Skeletal muscle cell (primary cell): ENCODE data around the gene RAD23B.

Experiments used
- DNase-seq: peaks from one replicate; pipeline ENCODE4 v3.0.0-alpha.2; 2010; ENCODE audit warnings: low read depth
- H3K4me3 ChIP-seq: 2 replicates; pipeline ENCODE4 v1.5.1; 2011; ENCODE audit warnings: low read depth, mild to moderate bottlenecking, control low read depth, low read length, moderate library complexity

Gene RAD23B

GRCh38 chr9:107325842-107326241 is 42.8 kb downstream of the RAD23B start:
- H3K4me3 ChIP-seq: no peak overlapping the region
- no peak for DNase-seq

GRCh38 chr9:107328510-107328909 is 45.4 kb downstream of the RAD23B start:
- no peak overlapping the region for H3K4me3 ChIP-seq
- no peak for DNase-seq

GRCh38 chr9:107330420-107330819 is 47.3 kb downstream of the RAD23B start:
- no peak overlapping the region for H3K4me3 ChIP-seq
- DNase-seq: no peak

- DNase-seq: no peak
These were observed 49.8 kb downstream of the RAD23B start for GRCh38 chr9:107332883-107333282.

GRCh38 chr9:107333363-107333762 is 50.3 kb downstream of the RAD23B start:
- DNase-seq: no peak
- no peak overlapping the region for H3K4me3 ChIP-seq

More at GRCh38 chr9:107332883-107333282, 49.8 kb downstream of the RAD23B start:
- no peak overlapping the region for H3K4me3 ChIP-seq

- H3K4me3 ChIP-seq: no peak overlapping the region
- DNase-seq: no peak
These were observed 51.2 kb downstream of the RAD23B start for GRCh38 chr9:107334103-107334776.

- no peak for DNase-seq
- no peak overlapping the region for H3K4me3 ChIP-seq
These were observed 52.3 kb downstream of the RAD23B start for GRCh38 chr9:107335331-107335730.

- no peak for DNase-seq
- H3K4me3 ChIP-seq: no peak overlapping the region
These were observed 53.8 kb downstream of the RAD23B start for GRCh38 chr9:107336718-107337360.

- no peak for DNase-seq
- no peak overlapping the region for H3K4me3 ChIP-seq
These were observed 54.9 kb downstream of the RAD23B start for GRCh38 chr9:107337676-107338590.

- no peak overlapping the region for H3K4me3 ChIP-seq
- no peak for DNase-seq
These were observed 56.0 kb downstream of the RAD23B start for GRCh38 chr9:107338911-107339659.

- no peak overlapping the region for H3K4me3 ChIP-seq
- DNase-seq: no peak
These were observed 58.0 kb downstream of the RAD23B start for GRCh38 chr9:107340920-107341632.

GRCh38 chr9:107342476-107343161 is 59.5 kb downstream of the RAD23B start:
- no peak overlapping the region for H3K4me3 ChIP-seq
- DNase-seq: no peak

- H3K4me3 ChIP-seq: no peak overlapping the region
These were observed 62.2 kb downstream of the RAD23B start for GRCh38 chr9:107345327-107345726.

GRCh38 chr9:107348836-107349235 is 65.8 kb downstream of the RAD23B start:
- H3K4me3 ChIP-seq: no peak overlapping the region
- DNase-seq: no peak

More at GRCh38 chr9:107345327-107345726, 62.2 kb downstream of the RAD23B start:
- no peak for DNase-seq

- no peak overlapping the region for H3K4me3 ChIP-seq
- no peak for DNase-seq
These were observed 67.4 kb downstream of the RAD23B start for GRCh38 chr9:107350443-107350842.

- DNase-seq: no peak
- no peak overlapping the region for H3K4me3 ChIP-seq
These were observed 68.4 kb downstream of the RAD23B start for GRCh38 chr9:107351382-107352045.

GRCh38 chr9:107355394-107355793 is 72.3 kb downstream of the RAD23B start:
- DNase-seq: no peak
- H3K4me3 ChIP-seq: no peak overlapping the region

GRCh38 chr9:107358986-107359385 is 75.9 kb downstream of the RAD23B start:
- no peak overlapping the region for H3K4me3 ChIP-seq
- no peak for DNase-seq
